CD8-positive, alpha-beta memory T cell (primary cell): ENCODE results near the gene LRRC8C. TPM values are rescaled to one million over a fixed set of nuclear protein-coding genes. Genes with fewer than 3 reads are reported as not detected.

Source experiments
- CTCF ChIA-PET: fragments of 350-600 bp; sonication (Branson Sonifier 250); formaldehyde crosslinking; loops from one replicate; lab custom pipeline; 2021; ENCODE audit warnings: antibody characterized with exemption; lab: Charles Lee
- POLR2A ChIA-PET: fragments of 350-600 bp; sonication (Branson Sonifier 250); formaldehyde crosslinking; loops from one replicate; lab custom pipeline; 2021; ENCODE audit warnings: antibody characterized with exemption; lab: Charles Lee
- DNase-seq, 5 donors: peaks; one replicate each; pipeline versions ENCODE4 v3.0.0 to v3.0.0-alpha.2; 2020 to 2022; ENCODE audit warnings: mixed read lengths in 1 of 5
- H3K27ac ChIP-seq: one replicate; pipeline ENCODE4 v1.7.0; 2013; ENCODE audit warnings: low read depth, mild to moderate bottlenecking, low read length, moderate library complexity
- H3K27me3 ChIP-seq: 2 replicates; pipeline ENCODE4 v1.7.0; 2013; ENCODE audit warnings: low read length, mild to moderate bottlenecking; ENCODE audit not compliant: insufficient read depth, poor library complexity, severe bottlenecking
- H3K36me3 ChIP-seq: 2 replicates; pipeline ENCODE4 v1.7.0; 2013; ENCODE audit warnings: mild to moderate bottlenecking, low read length, moderate library complexity; ENCODE audit not compliant: insufficient read depth
- H3K4me1 ChIP-seq: 2 replicates; pipeline ENCODE4 v1.7.0; 2013; ENCODE audit warnings: mild to moderate bottlenecking, low read length, moderate library complexity; ENCODE audit not compliant: insufficient read depth
- H3K4me3 ChIP-seq: 2 replicates; pipeline ENCODE4 v1.7.0; 2013; ENCODE audit warnings: mild to moderate bottlenecking, low read length
- H3K9me3 ChIP-seq: 2 replicates; pipeline ENCODE4 v1.7.0; 2013; ENCODE audit warnings: mild to moderate bottlenecking, low read length
- H3K27ac Mint-ChIP-seq, 8 donors: one replicate each; pipeline ENCODE4 v1.8.0; 2020 to 2021; ENCODE audit warnings: mixed read lengths in 8 of 8, mild to moderate bottlenecking in 6 of 8, inconsistent platforms in 3 of 8, moderate library complexity in 3 of 8
- H3K27me3 Mint-ChIP-seq, 2 donors: one replicate each; pipeline ENCODE4 v1.8.0; 2020 to 2021; ENCODE audit warnings: mixed read lengths in 2 of 2, mild to moderate bottlenecking in 1 of 2, moderate library complexity in 1 of 2
- H3K36me3 Mint-ChIP-seq, 3 donors: one replicate each; pipeline ENCODE4 v1.8.0; 2020 to 2021; ENCODE audit warnings: mixed read lengths in 3 of 3, inconsistent platforms in 1 of 3, mild to moderate bottlenecking in 1 of 3
- H3K4me1 Mint-ChIP-seq, 3 donors: one replicate each; pipeline ENCODE4 v1.8.0; 2020 to 2021; ENCODE audit warnings: mixed read lengths in 3 of 3, inconsistent platforms in 1 of 3, mild to moderate bottlenecking in 1 of 3
- H3K4me3 Mint-ChIP-seq, 7 donors: one replicate each; pipeline ENCODE4 v1.8.0; 2020 to 2021; ENCODE audit warnings: mixed read lengths in 7 of 7, mild to moderate bottlenecking in 6 of 7, moderate library complexity in 4 of 7, inconsistent platforms in 2 of 7
- H3K9me3 Mint-ChIP-seq, 5 donors: one replicate each; pipeline ENCODE4 v1.8.0; 2020 to 2022; ENCODE audit warnings: mixed read lengths in 5 of 5, mild to moderate bottlenecking in 3 of 5, moderate library complexity in 2 of 5, inconsistent platforms in 1 of 5
- polyA plus RNA-seq: library from polyadenylated mRNA; unstranded; fragments of 300-500 nt; fragmentation: Illumina TruSeq; gene quantifications from one replicate; pipeline ENCODE4 v1.2.3, GENCODE V29; 2021
- total RNA-seq, 2 experiments: library from RNA; stranded (reverse); gene quantifications; one replicate each; pipeline ENCODE4 v1.2.3, GENCODE V29; 2021

The LRRC8C gene
- total and polyA plus RNA-seq, 3 experiments from 2014 or later, result 19.7 to 63.5 (median 61.4) TPM

GRCh38 chr1:89670711-89671110, 37.8 kb downstream of the LRRC8C start:
- Mint-ChIP-seq H3K27ac (peak overlapping the region in 5 of 8 donors; percentile 43 to 85 (median 73)), H3K9me3 (no peaks in the 10 kb centered on the region), H3K27me3 (no peaks in the 10 kb centered on the region), H3K4me3 (peak overlapping the region in 5 of 7 donors; percentile 20 to 65 (median 42)), H3K4me1 (peaks cover 88 to 100% (median 100%) of the 10 kb centered on the region in 3 donors), H3K36me3 (peaks cover 0 to 27% (median 13%) of the 10 kb centered on the region in 3 donors)
- no peaks in the 10 kb centered on the region for H3K27me3 ChIP-seq
- POLR2A ChIA-PET, result no interaction called here
- no peak for DNase-seq
- H3K36me3 ChIP-seq, result no peaks in the 10 kb centered on the region
- no peak overlapping the region for H3K27ac ChIP-seq
- peaks cover 85% of the 10 kb centered on the region for H3K4me1 ChIP-seq
- CTCF ChIA-PET, result interaction anchor here (2.8 kb wide), 1 partner anchor 93 kb away, joined by 17 read pairs; no protein-coding TSS in a partner anchor
- H3K9me3 ChIP-seq, result no peaks in the 10 kb centered on the region
- H3K4me3 ChIP-seq, result no peak overlapping the region

- Histone ChIP-seq H3K27ac (no peak overlapping the region), H3K4me3 (no peak overlapping the region), H3K27me3 (no peaks in the 10 kb centered on the region), H3K4me1 (peaks cover 84% of the 10 kb centered on the region), H3K9me3 (no peaks in the 10 kb centered on the region), H3K36me3 (no peaks in the 10 kb centered on the region)
- no peaks in the 10 kb centered on the region for H3K27me3 Mint-ChIP-seq
- CTCF ChIA-PET, result interaction anchor here (0.6 to 0.9 kb wide), 2 partner anchors 10 to 39 kb away, joined by 3 to 4 read pairs; partner anchors contain the start of gene LRRC8C
- POLR2A ChIA-PET, result no interaction called here
- peaks cover 0 to 23% (median 13%) of the 10 kb centered on the region in 3 donors for H3K36me3 Mint-ChIP-seq
- H3K4me3 Mint-ChIP-seq, result peak overlapping the region in 4 of 7 donors; percentile 14 to 42 (median 29)
- peaks cover 86 to 100% (median 99%) of the 10 kb centered on the region in 3 donors for H3K4me1 Mint-ChIP-seq
- H3K9me3 Mint-ChIP-seq, result no peaks in the 10 kb centered on the region
- H3K27ac Mint-ChIP-seq, result peak overlapping the region in 6 of 8 donors; percentile 15 to 85 (median 68)
- no peak for DNase-seq
Measured at GRCh38 chr1:89671775-89672488, 39.0 kb downstream of the LRRC8C start.

- peaks cover 78% of the 10 kb centered on the region for H3K4me1 ChIP-seq
- Mint-ChIP-seq H3K4me1 (peaks cover 86 to 100% (median 99%) of the 10 kb centered on the region in 3 donors), H3K27ac (peak overlapping the region in 3 of 8 donors; percentile 37 to 70 (median 70)), H3K9me3 (no peaks in the 10 kb centered on the region), H3K4me3 (peak overlapping the region in 2 of 7 donors; percentile 1 to 23), H3K36me3 (peaks cover 0 to 25% (median 13%) of the 10 kb centered on the region in 3 donors), H3K27me3 (no peaks in the 10 kb centered on the region)
- ChIA-PET POLR2A (interaction anchor here (0.8 kb wide), 1 partner anchor 38 kb away, joined by 3 read pairs; no protein-coding TSS in a partner anchor), CTCF (interaction anchor here (0.6 to 0.9 kb wide), 2 partner anchors 9 to 40 kb away, joined by 3 to 4 read pairs; partner anchors contain the start of gene LRRC8C)
- H3K27ac ChIP-seq, result no peak overlapping the region
- H3K9me3 ChIP-seq, result no peaks in the 10 kb centered on the region
- DNase-seq, result no peak
- no peaks in the 10 kb centered on the region for H3K27me3 ChIP-seq
- no peak overlapping the region for H3K4me3 ChIP-seq
- H3K36me3 ChIP-seq, result no peaks in the 10 kb centered on the region
Measured at GRCh38 chr1:89672489-89673183, 39.7 kb downstream of the LRRC8C start.

- ChIA-PET POLR2A (interaction anchor here (0.8 kb wide), 1 partner anchor 38 kb away, joined by 3 read pairs; no protein-coding TSS in a partner anchor), CTCF (no interaction called here)
- Mint-ChIP-seq H3K4me1 (peaks cover 85 to 99% (median 99%) of the 10 kb centered on the region in 3 donors), H3K9me3 (no peaks in the 10 kb centered on the region), H3K27me3 (no peaks in the 10 kb centered on the region), H3K36me3 (peaks cover 0 to 26% (median 17%) of the 10 kb centered on the region in 3 donors), H3K27ac (peak overlapping the region in 4 of 8 donors; percentile 30 to 70 (median 50)), H3K4me3 (peak overlapping the region in 2 of 7 donors; percentile 1 to 8)
- Histone ChIP-seq H3K4me1 (peaks cover 71% of the 10 kb centered on the region), H3K9me3 (no peaks in the 10 kb centered on the region), H3K4me3 (no peak overlapping the region), H3K27ac (no peak overlapping the region), H3K27me3 (no peaks in the 10 kb centered on the region), H3K36me3 (no peaks in the 10 kb centered on the region)
- DNase-seq, result no peak
Measured at GRCh38 chr1:89673251-89673650, 40.3 kb downstream of the LRRC8C start.

- H3K27me3 ChIP-seq, result no peaks in the 10 kb centered on the region
- peaks cover 51% of the 10 kb centered on the region for H3K4me1 ChIP-seq
- Mint-ChIP-seq H3K9me3 (no peaks in the 10 kb centered on the region), H3K4me1 (peaks cover 82 to 95% (median 90%) of the 10 kb centered on the region in 3 donors), H3K27me3 (no peaks in the 10 kb centered on the region), H3K4me3 (peak overlapping the region in 1 of 7 donors; percentile 51), H3K36me3 (peaks cover 9 to 38% (median 22%) of the 10 kb centered on the region in 3 donors), H3K27ac (peak overlapping the region in 7 of 8 donors; percentile 9 to 90 (median 49))
- POLR2A ChIA-PET, result interaction anchor here (1.3 kb wide), 1 partner anchor 17 kb away, joined by 3 read pairs; no protein-coding TSS in a partner anchor
- DNase-seq, result no peak
- H3K36me3 ChIP-seq, result no peaks in the 10 kb centered on the region
- H3K4me3 ChIP-seq, result no peak overlapping the region
- CTCF ChIA-PET, result interaction anchor here (0.8 to 2.3 kb wide), 4 partner anchors 14 to 87 kb away, joined by 3 to 6 read pairs (median 4); partner anchors contain the start of gene LRRC8C
- H3K9me3 ChIP-seq, result no peaks in the 10 kb centered on the region
- no peak overlapping the region for H3K27ac ChIP-seq
Measured at GRCh38 chr1:89675677-89676076, 42.8 kb downstream of the LRRC8C start.

GRCh38 chr1:89681045-89681729, 48.3 kb downstream of the LRRC8C start:
- Mint-ChIP-seq H3K4me1 (peaks cover 54 to 76% (median 75%) of the 10 kb centered on the region in 3 donors), H3K9me3 (peaks cover 0 to 2% (median 0%) of the 10 kb centered on the region in 5 donors), H3K4me3 (no peak overlapping the region), H3K36me3 (peaks cover 17 to 54% (median 24%) of the 10 kb centered on the region in 3 donors), H3K27ac (peak overlapping the region in 2 of 8 donors; percentile 37 to 47), H3K27me3 (no peaks in the 10 kb centered on the region)
- peaks cover 5% of the 10 kb centered on the region for H3K9me3 ChIP-seq
- no peak overlapping the region for H3K4me3 ChIP-seq
- no peaks in the 10 kb centered on the region for H3K36me3 ChIP-seq
- no peak for DNase-seq
- ChIA-PET POLR2A (no interaction called here), CTCF (interaction anchor here (0.6 to 1.6 kb wide), 3 partner anchors 9 to 231 kb away, joined by 3 to 4 read pairs (median 4); no protein-coding TSS in a partner anchor)
- peaks cover 16% of the 10 kb centered on the region for H3K4me1 ChIP-seq
- no peak overlapping the region for H3K27ac ChIP-seq
- H3K27me3 ChIP-seq, result no peaks in the 10 kb centered on the region

- no peaks in the 10 kb centered on the region for H3K27me3 ChIP-seq
- H3K4me1 ChIP-seq, result peaks cover 7% of the 10 kb centered on the region
- Mint-ChIP-seq H3K27ac (peak overlapping the region in 2 of 8 donors; percentile 15 to 47), H3K4me3 (no peak overlapping the region), H3K9me3 (peaks cover 0 to 2% (median 0%) of the 10 kb centered on the region in 5 donors), H3K27me3 (no peaks in the 10 kb centered on the region), H3K4me1 (peaks cover 47 to 76% (median 74%) of the 10 kb centered on the region in 3 donors), H3K36me3 (peaks cover 29 to 65% (median 35%) of the 10 kb centered on the region in 3 donors)
- H3K36me3 ChIP-seq, result peaks cover 14% of the 10 kb centered on the region
- POLR2A ChIA-PET, result no interaction called here
- no peak overlapping the region for H3K27ac ChIP-seq
- H3K9me3 ChIP-seq, result peaks cover 5% of the 10 kb centered on the region
- CTCF ChIA-PET, result interaction anchor here (1.0 kb wide), 1 partner anchor 81 kb away, joined by 4 read pairs; no protein-coding TSS in a partner anchor
- H3K4me3 ChIP-seq, result no peak overlapping the region
- no peak for DNase-seq
Measured at GRCh38 chr1:89682611-89683010, 49.7 kb downstream of the LRRC8C start.
